Activated CD4-positive, alpha-beta T cell treated with anti-CD3 and anti-CD28 coated beads for 36 hours (primary cell): ENCODE measurements around the gene HSPA12B. TPM values are rescaled to one million over a fixed set of nuclear protein-coding genes. Genes with fewer than 3 reads are reported as not detected.
A peak's percentile ranks its signal among the peaks of the same experiment; 100 is the strongest.

Experiments
- ATAC-seq: fragments of 200-7000 bp; cut with Tn5 transposase; one replicate; pipeline ENCODE4 v1.10.0; 2021; ENCODE audit warnings: mild to moderate bottlenecking, moderate library complexity
- CTCF ChIA-PET: fragments of 350-600 bp; sonication (Branson Sonifier 250); formaldehyde crosslinking; loops from one replicate; lab custom pipeline; 2021; ENCODE audit warnings: antibody characterized with exemption; lab: Charles Lee
- POLR2A ChIA-PET: fragments of 350-600 bp; sonication (Branson Sonifier 250); formaldehyde crosslinking; loops from one replicate; lab custom pipeline; 2021; ENCODE audit warnings: antibody characterized with exemption, inconsistent platforms; lab: Charles Lee
- DNase-seq: peaks from one replicate; pipeline ENCODE4 v3.0.0-alpha.2; 2020
- H3K27ac Mint-ChIP-seq: one replicate; pipeline ENCODE4 v1.8.0; 2021; ENCODE audit warnings: mixed read lengths
- H3K27me3 Mint-ChIP-seq: one replicate; pipeline ENCODE4 v1.8.0; 2021; ENCODE audit warnings: mixed read lengths
- H3K36me3 Mint-ChIP-seq: one replicate; pipeline ENCODE4 v1.8.0; 2021; ENCODE audit warnings: low read depth, mixed read lengths
- H3K4me1 Mint-ChIP-seq: one replicate; pipeline ENCODE4 v1.8.0; 2021; ENCODE audit warnings: mixed read lengths
- H3K4me3 Mint-ChIP-seq: one replicate; pipeline ENCODE4 v1.8.0; 2021; ENCODE audit warnings: mild to moderate bottlenecking, moderate library complexity, mixed read lengths
- H3K9me3 Mint-ChIP-seq: one replicate; pipeline ENCODE4 v1.8.0; 2021; ENCODE audit warnings: low read depth, mixed read lengths
- intact Hi-C, 2 experiments: fragments of 100-400 bp; cut with DNase I in 1 of 2; cut with micrococcal nuclease in 1 of 2; formaldehyde crosslinking; loops; one replicate each; pipeline versions ENCODE4 v1.14.2 to v1.15.1; 2022 to 2024; cut with DNase I, micrococcal nuclease
- total RNA-seq, 2 experiments: library from RNA; stranded (reverse); gene quantifications; one replicate each; pipeline ENCODE4 v1.2.3, GENCODE V29; 2021

The HSPA12B gene
- total RNA-seq, 2 experiments from 2014 or later, result not detected

- H3K4me3 Mint-ChIP-seq, result peak overlapping the region; percentile 93
- ATAC-seq (peak; percentile 40), DNase-seq (peak; percentile 66)
- H3K4me1 Mint-ChIP-seq, result peaks cover 56% of the 10 kb centered on the region
- ChIA-PET CTCF (no interaction called here), POLR2A (interaction anchor here (0.7 kb wide), 1 partner anchor 13 kb away, joined by 7 read pairs; no protein-coding TSS in a partner anchor)
- H3K36me3 Mint-ChIP-seq, result peaks cover 52% of the 10 kb centered on the region
- H3K27me3 Mint-ChIP-seq, result no peaks in the 10 kb centered on the region
- peak overlapping the region; percentile 97 for H3K27ac Mint-ChIP-seq
- no peaks in the 10 kb centered on the region for H3K9me3 Mint-ChIP-seq
- intact Hi-C loops, result loop anchor here in 1 of 2 experiments (2.0 to 10.0 kb wide), 2 partner anchors 49 to 287 kb away; partner anchors contain the start of gene MAVS
Measured at GRCh38 chr20:3797592-3798372, 65.3 kb downstream of the HSPA12B start.

GRCh38 chr20:3798373-3798768 lies 65.9 kb downstream of the HSPA12B start:
- no peak for DNase-seq
- Mint-ChIP-seq H3K4me1 (peaks cover 58% of the 10 kb centered on the region), H3K36me3 (peaks cover 58% of the 10 kb centered on the region), H3K27me3 (no peaks in the 10 kb centered on the region), H3K4me3 (peak overlapping the region; percentile 93), H3K27ac (peak overlapping the region; percentile 97), H3K9me3 (no peaks in the 10 kb centered on the region)
- ATAC-seq, result no peak
- ChIA-PET POLR2A (interaction anchor here (0.7 kb wide), 1 partner anchor 12 kb away, joined by 7 read pairs; no protein-coding TSS in a partner anchor), CTCF (no interaction called here)
- intact Hi-C loops, result loop anchor here in 1 of 2 experiments (10.0 kb wide), 1 partner anchor 286 kb away; no protein-coding TSS in a partner anchor

DNA sequence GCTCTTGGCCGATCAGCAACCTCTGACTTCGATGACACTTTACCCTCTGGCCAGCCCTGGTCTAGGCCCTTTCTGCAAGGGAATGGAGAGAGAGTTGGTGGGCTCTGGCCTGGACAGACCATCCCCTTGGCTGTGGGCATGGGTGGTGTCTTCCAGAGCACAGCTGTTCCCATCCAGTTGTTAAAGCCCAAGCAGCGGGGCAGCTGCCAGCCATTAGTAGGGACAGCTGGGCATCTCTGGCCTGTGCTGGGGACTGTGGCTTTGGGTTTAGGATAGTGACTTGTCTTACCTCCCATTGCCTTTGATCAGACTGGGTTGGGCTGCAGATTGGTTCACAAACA lies 66.4 kb downstream of the HSPA12B start:
- ATAC-seq, result no peak
- ChIA-PET CTCF (interaction anchor here (0.9 kb wide), 1 partner anchor 13 kb away, joined by 3 read pairs; the partner anchor contains the start of gene CENPB), POLR2A (no interaction called here)
- peaks cover 63% of the 10 kb centered on the region for H3K36me3 Mint-ChIP-seq
- peak overlapping the region; percentile 93 for H3K4me3 Mint-ChIP-seq
- H3K4me1 Mint-ChIP-seq, result peaks cover 58% of the 10 kb centered on the region
- H3K27ac Mint-ChIP-seq, result peak overlapping the region; percentile 97
- H3K9me3 Mint-ChIP-seq, result no peaks in the 10 kb centered on the region
- DNase-seq, result no peak
- H3K27me3 Mint-ChIP-seq, result no peaks in the 10 kb centered on the region
- intact Hi-C loops, result loop anchor here in 1 of 2 experiments (10.0 kb wide), 1 partner anchor 286 kb away; no protein-coding TSS in a partner anchor

DNA sequence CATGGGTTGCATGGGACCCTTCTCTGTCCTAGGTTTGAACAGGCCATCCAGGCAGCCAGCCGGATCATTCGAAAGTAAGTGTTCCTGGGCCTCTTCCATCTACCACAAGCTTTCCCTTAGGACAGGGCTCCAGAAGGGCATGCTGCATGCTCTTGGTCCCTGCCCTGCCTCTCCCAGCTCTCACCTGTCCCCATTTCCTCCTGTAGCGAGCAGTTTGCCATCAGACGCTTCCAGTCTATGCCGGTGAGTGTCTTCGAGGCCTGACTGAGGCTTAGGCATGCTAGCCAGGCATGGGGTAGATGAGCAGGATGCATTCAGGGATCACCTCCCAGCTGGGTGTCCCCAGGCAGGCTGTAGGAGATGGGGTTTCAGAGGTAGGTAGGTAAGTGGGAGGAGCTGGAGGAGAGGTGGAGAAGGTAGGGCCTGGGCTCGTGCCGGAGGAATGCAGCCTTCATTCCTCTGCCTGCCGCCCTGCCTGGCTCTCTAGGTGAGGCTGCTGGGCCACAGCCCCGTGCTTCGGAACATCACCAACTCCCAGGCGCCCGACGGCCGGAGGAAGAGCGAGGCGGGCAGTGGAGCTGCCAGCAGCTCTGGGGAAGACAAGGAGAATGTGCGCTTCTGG lies 67.9 kb downstream of the HSPA12B start:
- peak overlapping the region; percentile 29 for H3K27ac Mint-ChIP-seq
- H3K36me3 Mint-ChIP-seq, result peaks cover 76% of the 10 kb centered on the region
- DNase-seq (no peak), ATAC-seq (no peak)
- H3K4me1 Mint-ChIP-seq, result peaks cover 58% of the 10 kb centered on the region
- no peak overlapping the region for H3K4me3 Mint-ChIP-seq
- POLR2A ChIA-PET, result interaction anchor here (0.8 to 1.2 kb wide), 2 partner anchors 14 to 15 kb away, joined by 4 read pairs; partner anchors contain the start of gene CENPB
- no peaks in the 10 kb centered on the region for H3K27me3 Mint-ChIP-seq
- CTCF ChIA-PET, result interaction anchor here (0.6 to 1.5 kb wide), 10 partner anchors 8 to 285 kb away, joined by 3 to 12 read pairs (median 4); partner anchors contain the start of gene AP5S1
- no peaks in the 10 kb centered on the region for H3K9me3 Mint-ChIP-seq
- intact Hi-C loops, result no loop called here

- no peaks in the 10 kb centered on the region for H3K9me3 Mint-ChIP-seq
- peaks cover 80% of the 10 kb centered on the region for H3K36me3 Mint-ChIP-seq
- no peak for DNase-seq
- ChIA-PET POLR2A (interaction anchor here (0.8 to 1.2 kb wide), 2 partner anchors 14 to 15 kb away, joined by 4 read pairs; partner anchors contain the start of gene CENPB), CTCF (interaction anchor here (1.0 to 1.5 kb wide), 7 partner anchors 9 to 44 kb away, joined by 3 to 12 read pairs (median 4); no protein-coding TSS in a partner anchor)
- ATAC-seq, result no peak
- peaks cover 57% of the 10 kb centered on the region for H3K4me1 Mint-ChIP-seq
- H3K27me3 Mint-ChIP-seq, result no peaks in the 10 kb centered on the region
- H3K4me3 Mint-ChIP-seq, result no peak overlapping the region
- intact Hi-C loops, result no loop called here
- H3K27ac Mint-ChIP-seq, result peak overlapping the region; percentile 68
Measured at GRCh38 chr20:3800878-3801260, 68.4 kb downstream of the HSPA12B start.

DNA sequence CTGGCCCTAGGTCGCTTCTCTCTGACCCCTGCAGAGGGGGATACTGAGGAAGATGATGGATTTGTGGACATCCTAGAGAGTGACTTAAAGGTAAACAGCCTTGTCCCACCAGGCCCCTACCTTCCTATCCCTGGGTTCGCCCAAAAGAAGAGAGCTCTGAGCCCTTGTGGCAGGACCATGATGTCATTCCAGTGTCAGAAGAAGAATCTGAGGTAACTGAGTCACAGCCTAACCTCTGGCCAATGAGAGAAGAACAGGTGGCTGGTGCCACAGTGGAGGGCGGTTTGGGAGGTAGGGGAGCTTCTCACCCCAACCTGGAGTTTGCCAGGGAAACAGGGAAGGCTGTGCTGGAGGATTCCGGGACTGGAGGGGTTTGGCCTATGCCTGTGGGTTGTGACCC lies 68.8 kb downstream of the HSPA12B start:
- Mint-ChIP-seq H3K4me1 (peaks cover 59% of the 10 kb centered on the region), H3K4me3 (no peak overlapping the region), H3K27ac (peak overlapping the region; percentile 68), H3K9me3 (no peaks in the 10 kb centered on the region), H3K36me3 (peaks cover 83% of the 10 kb centered on the region), H3K27me3 (no peaks in the 10 kb centered on the region)
- POLR2A ChIA-PET, result interaction anchor here (0.7 to 0.8 kb wide), 2 partner anchors 12 to 14 kb away, joined by 3 to 4 read pairs; no protein-coding TSS in a partner anchor
- ATAC-seq, result no peak
- intact Hi-C loops, result no loop called here
- CTCF ChIA-PET, result interaction anchor here (1.0 to 1.5 kb wide), 6 partner anchors 9 to 44 kb away, joined by 3 to 12 read pairs (median 4); no protein-coding TSS in a partner anchor
- no peak for DNase-seq

- CTCF ChIA-PET, result interaction anchor here (1.4 kb wide), 2 partner anchors 9 to 10 kb away, joined by 4 read pairs; no protein-coding TSS in a partner anchor
- Mint-ChIP-seq H3K36me3 (peaks cover 82% of the 10 kb centered on the region), H3K4me3 (no peak overlapping the region), H3K4me1 (peaks cover 60% of the 10 kb centered on the region), H3K27me3 (no peaks in the 10 kb centered on the region), H3K9me3 (no peaks in the 10 kb centered on the region), H3K27ac (no peak overlapping the region)
- ATAC-seq (no peak), DNase-seq (no peak)
- POLR2A ChIA-PET, result interaction anchor here (0.7 kb wide), 1 partner anchor 12 kb away, joined by 3 read pairs; no protein-coding TSS in a partner anchor
- intact Hi-C loops, result no loop called here
Measured at GRCh38 chr20:3801846-3802245, 69.4 kb downstream of the HSPA12B start.

Other genes with a start within 250 kb of the HSPA12B start
- not detected for gene GFRA4, start 69.3 kb upstream of the HSPA12B start, total RNA-seq
- gene ADAM33, start 50.7 kb upstream of the HSPA12B start, total RNA-seq, result not detected
- not detected for gene SIGLEC1, start 20.1 kb upstream of the HSPA12B start, total RNA-seq
- gene ADISSP, start 35.1 kb downstream of the HSPA12B start, total RNA-seq, result 10 to 100 TPM; 46.5 to 57.3 TPM
- gene SPEF1, start 48.8 kb downstream of the HSPA12B start, total RNA-seq, result under 1 TPM in 1 of 2 experiments, not detected in 1; 0.14 TPM
- 10 to 100 TPM; 46.2 to 48.3 TPM for gene CENPB, start 54.1 kb downstream of the HSPA12B start, total RNA-seq
- gene CDC25B, start 63.6 kb downstream of the HSPA12B start, total RNA-seq, result 10 to 100 TPM; 79.8 to 96.2 TPM
- gene AP5S1, start 87.9 kb downstream of the HSPA12B start, total RNA-seq, result 10 to 100 TPM in 1 of 2 experiments, 1 to 10 TPM in 1; 9.1 to 11.3 TPM
- gene MAVS, start 114.1 kb downstream of the HSPA12B start, total RNA-seq, result 10 to 100 TPM; 23.2 to 25.9 TPM
- 10 to 100 TPM; 37.2 to 50.2 TPM for gene PANK2, start 156.7 kb downstream of the HSPA12B start, total RNA-seq